ENCODE data around the gene SCN10A. TPM values are rescaled to one million over a fixed set of nuclear protein-coding genes. Genes with fewer than 3 reads are reported as not detected.

The SCN10A gene
- total and polyA plus RNA-seq, 11 donors: 0.05 to 0.72 (median 0.12) TPM; not detected in 1

DNA sequence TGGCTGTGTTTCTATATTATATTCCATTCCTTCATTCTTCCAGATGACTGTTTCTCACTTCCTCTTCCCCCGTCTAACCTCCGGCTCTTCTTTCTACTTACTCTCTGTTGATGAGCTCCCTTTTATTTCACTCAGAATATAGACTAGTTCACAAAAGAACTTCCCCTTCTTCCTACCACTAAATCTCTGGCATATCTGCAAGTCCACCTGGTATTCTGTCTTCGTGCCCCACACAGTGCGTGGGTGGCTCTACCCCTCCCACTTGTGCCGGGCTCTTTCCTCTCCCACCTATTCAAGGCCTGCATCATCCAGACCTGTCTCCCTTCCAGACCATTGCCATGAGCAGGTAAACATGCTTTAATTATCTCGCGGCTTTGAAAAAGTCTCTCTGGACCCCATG is 73.0 kb downstream of the SCN10A start:
- Histone ChIP-seq H3K27ac (no peak overlapping the region), H3K4me3 (no peak overlapping the region), H3K27me3 (no peaks in the 10 kb centered on the region), H3K4me1 (peaks cover 0 to 3% (median 0%) of the 10 kb centered on the region in 12 donors), H3K9me3 (no peaks in the 10 kb centered on the region), H3K36me3 (no peaks in the 10 kb centered on the region)
- WGBS, 4 donors: 75 to 86% (median 80%) methylated on average over 7 of the region's 7 CpGs
- ATAC-seq (no peak), DNase-seq (no peak)
- no peak for TF ChIP-seq POLR2A (IDR thresholded peaks at IDR 0.05)
- TF ChIP-seq, protein P1, sequence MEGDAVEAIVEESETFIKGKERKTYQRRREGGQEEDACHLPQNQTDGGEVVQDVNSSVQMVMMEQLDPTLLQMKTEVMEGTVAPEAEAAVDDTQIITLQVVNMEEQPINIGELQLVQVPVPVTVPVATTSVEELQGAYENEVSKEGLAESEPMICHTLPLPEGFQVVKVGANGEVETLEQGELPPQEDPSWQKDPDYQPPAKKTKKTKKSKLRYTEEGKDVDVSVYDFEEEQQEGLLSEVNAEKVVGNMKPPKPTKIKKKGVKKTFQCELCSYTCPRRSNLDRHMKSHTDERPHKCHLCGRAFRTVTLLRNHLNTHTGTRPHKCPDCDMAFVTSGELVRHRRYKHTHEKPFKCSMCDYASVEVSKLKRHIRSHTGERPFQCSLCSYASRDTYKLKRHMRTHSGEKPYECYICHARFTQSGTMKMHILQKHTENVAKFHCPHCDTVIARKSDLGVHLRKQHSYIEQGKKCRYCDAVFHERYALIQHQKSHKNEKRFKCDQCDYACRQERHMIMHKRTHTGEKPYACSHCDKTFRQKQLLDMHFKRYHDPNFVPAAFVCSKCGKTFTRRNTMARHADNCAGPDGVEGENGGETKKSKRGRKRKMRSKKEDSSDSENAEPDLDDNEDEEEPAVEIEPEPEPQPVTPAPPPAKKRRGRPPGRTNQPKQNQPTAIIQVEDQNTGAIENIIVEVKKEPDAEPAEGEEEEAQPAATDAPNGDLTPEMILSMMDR (IDR thresholded peaks at IDR 0.05): no peak
- intact Hi-C loops (cut with DNase I): loop anchor here in 2 of 10 donors (10.0 kb wide), 2 partner anchors 82 to 102 kb away; no protein-coding TSS in a partner anchor

DNA sequence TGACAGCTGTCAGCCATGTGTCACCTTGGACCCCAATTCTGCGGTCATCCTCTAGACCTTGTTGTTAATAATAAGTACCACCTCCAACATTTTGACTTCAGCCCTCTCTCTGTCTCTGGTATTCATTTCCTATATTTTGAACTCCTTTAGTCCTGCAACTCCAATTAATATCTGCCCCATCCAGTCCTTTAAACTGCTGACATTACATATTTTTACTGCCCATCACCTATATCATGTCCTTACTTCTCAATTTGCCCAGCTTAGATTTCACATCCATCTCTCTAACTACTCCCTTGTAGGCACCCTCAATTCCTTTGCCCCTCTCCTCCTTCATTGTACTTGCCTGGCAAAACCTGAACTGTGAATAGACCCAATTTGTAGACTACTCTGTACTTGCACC is 73.5 kb downstream of the SCN10A start:
- no peaks in the 10 kb centered on the region for H3K36me3 ChIP-seq
- 93 to 96% (median 94%) methylated on average over 1 of the region's 1 CpG for whole genome bisulfite sequencing, 4 donors
- TF ChIP-seq, protein P1 (IDR thresholded peaks at IDR 0.05): no peak
- TF ChIP-seq POLR2A (IDR thresholded peaks at IDR 0.05): no peak

DNA sequence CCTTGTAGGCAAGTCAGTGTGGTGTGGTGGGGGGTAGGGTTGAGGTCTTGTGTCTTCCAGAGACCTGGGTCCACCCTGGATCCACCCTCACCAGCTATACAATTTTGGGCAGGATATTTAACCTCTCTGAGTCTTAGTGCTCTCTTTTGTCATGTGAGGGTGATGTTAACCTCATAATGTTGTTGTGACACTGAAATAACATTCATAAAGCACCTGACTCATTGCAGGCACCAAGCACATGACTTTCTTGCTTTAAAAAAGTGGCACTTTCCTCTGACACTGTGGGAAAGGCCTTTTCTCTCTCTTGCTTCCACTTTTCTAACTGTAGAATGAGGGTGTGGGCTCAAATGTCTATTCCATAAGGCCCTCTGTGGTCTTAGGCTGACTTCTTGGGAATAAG is 75.5 kb downstream of the SCN10A start:
- DNase-seq (no peak), ATAC-seq (no peak)
- no peaks in the 10 kb centered on the region for H3K27me3 ChIP-seq
- H3K4me3 ChIP-seq: no peak overlapping the region
- no peak overlapping the region for H3K27ac ChIP-seq
- no peaks in the 10 kb centered on the region for H3K4me1 ChIP-seq
- H3K36me3 ChIP-seq: no peaks in the 10 kb centered on the region
- TF ChIP-seq, protein P1 (IDR thresholded peaks at IDR 0.05): no peak
- TF ChIP-seq POLR2A (IDR thresholded peaks at IDR 0.05): no peak
- intact Hi-C loops (cut with DNase I): loop anchor here in 2 of 10 donors (10.0 kb wide), 2 partner anchors 84 to 104 kb away; no protein-coding TSS in a partner anchor
- no peaks in the 10 kb centered on the region for H3K9me3 ChIP-seq

More for the DNA sequence above, 73.5 kb downstream of the SCN10A start:
- Histone ChIP-seq H3K9me3 (no peaks in the 10 kb centered on the region), H3K27me3 (no peaks in the 10 kb centered on the region), H3K4me1 (peaks cover 0 to 3% (median 0%) of the 10 kb centered on the region in 12 donors), H3K27ac (no peak overlapping the region), H3K4me3 (no peak overlapping the region)
- DNase-seq (no peak), ATAC-seq (no peak)
- intact Hi-C loops (cut with DNase I): loop anchor here in 2 of 10 donors (10.0 kb wide), 2 partner anchors 82 to 102 kb away; no protein-coding TSS in a partner anchor

DNA sequence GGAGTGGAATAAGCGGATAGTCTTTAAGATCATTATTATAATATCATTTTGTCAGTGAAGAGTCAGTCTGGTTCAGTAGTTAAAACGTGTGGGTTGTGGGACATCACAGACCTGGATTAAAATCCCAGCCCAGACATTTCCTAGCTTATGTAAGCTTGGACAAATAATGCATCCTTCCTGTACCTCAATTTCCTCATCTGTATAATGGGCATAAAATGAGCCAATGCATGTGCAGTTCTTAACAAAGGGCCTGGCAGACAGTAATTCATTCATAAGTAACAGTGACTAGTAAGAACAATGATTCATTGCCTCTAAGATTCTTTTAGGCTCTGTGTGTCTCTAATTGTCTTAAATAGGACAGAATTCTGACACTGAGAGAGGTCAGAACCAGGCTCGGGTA is 76.1 kb downstream of the SCN10A start:
- WGBS, 4 donors: 68 to 81% (median 76%) methylated on average over 3 of the region's 3 CpGs
- intact Hi-C loops (cut with DNase I): loop anchor here in 5 of 10 donors (5.0 to 10.0 kb wide), 3 partner anchors 85 to 105 kb away; no protein-coding TSS in a partner anchor
- no peak overlapping the region for H3K4me3 ChIP-seq

More for the DNA sequence above, 76.1 kb downstream of the SCN10A start:
- DNase-seq (no peak), ATAC-seq (no peak)
- no peaks in the 10 kb centered on the region for H3K27me3 ChIP-seq
- H3K4me1 ChIP-seq: no peaks in the 10 kb centered on the region
- no peak overlapping the region for H3K27ac ChIP-seq
- TF ChIP-seq, protein P1 (IDR thresholded peaks at IDR 0.05): no peak
- TF ChIP-seq POLR2A (IDR thresholded peaks at IDR 0.05): no peak
- no peaks in the 10 kb centered on the region for H3K9me3 ChIP-seq
- no peaks in the 10 kb centered on the region for H3K36me3 ChIP-seq
